ENCODE measurements around the gene SLFN12L.

Gene SLFN12L

GRCh38 chr17:35447499-35447898 is 90.0 kb downstream of the SLFN12L start:
- H3K36me3 Mint-ChIP-seq: peaks cover 24% of the 10 kb centered on the region

GRCh38 chr17:35438433-35438832 is 99.0 kb downstream of the SLFN12L start:
- no peak for ATAC-seq

More at GRCh38 chr17:35447499-35447898, 90.0 kb downstream of the SLFN12L start:
- no peak for DNase-seq (ENCODE audit: low spot score in 2 of 2)
- H3K9me3 Mint-ChIP-seq: no peaks in the 10 kb centered on the region
- H3K4me1 Mint-ChIP-seq: peaks cover 17% of the 10 kb centered on the region
- no peak for ATAC-seq
- H3K4me3 Mint-ChIP-seq: peak overlapping the region; percentile 69
- peak overlapping the region; percentile 81 for H3K27ac Mint-ChIP-seq

GRCh38 chr17:35433075-35433894 is 104.2 kb downstream of the SLFN12L start:
- Mint-ChIP-seq H3K4me3 (peak overlapping the region; percentile 87), H3K36me3 (peaks cover 6% of the 10 kb centered on the region), H3K27ac (peak overlapping the region; percentile 92), H3K9me3 (no peaks in the 10 kb centered on the region), H3K4me1 (peaks cover 51% of the 10 kb centered on the region)
- peak; percentile 93 for ATAC-seq
- peak; percentile 28 to 75 for DNase-seq (ENCODE audit: low spot score in 2 of 2)

More at GRCh38 chr17:35438433-35438832, 99.0 kb downstream of the SLFN12L start:
- DNase-seq (ENCODE audit: low spot score in 2 of 2): no peak
- peaks cover 10% of the 10 kb centered on the region for H3K4me1 Mint-ChIP-seq
- H3K27ac Mint-ChIP-seq: no peak overlapping the region
- H3K9me3 Mint-ChIP-seq: no peaks in the 10 kb centered on the region
- H3K36me3 Mint-ChIP-seq: peaks cover 16% of the 10 kb centered on the region
- no peak overlapping the region for H3K4me3 Mint-ChIP-seq

- ATAC-seq: peak; percentile 87
- Mint-ChIP-seq H3K4me3 (peak within 1 kb of the TSS; percentile 87), H3K36me3 (peaks cover 6% of the 10 kb centered on the region), H3K4me1 (peaks cover 59% of the 10 kb centered on the region), H3K27ac (peak within 1 kb of the TSS; percentile 92), H3K9me3 (no peaks in the 10 kb centered on the region)
- peak; percentile 11 to 73 for DNase-seq (ENCODE audit: low spot score in 2 of 2)
Observed at GRCh38 chr17:35432176-35433074, 105.1 kb downstream of the SLFN12L start, which contains the start of gene SLFN12. Gene SLFN12, minus strand, starts transcription at chr17:35432500. Its CDS starts 9,472 bp downstream, at chr17:35423028.

GRCh38 chr17:35429702-35430101 is 107.8 kb downstream of the SLFN12L start:
- no peak for ATAC-seq
- no peak overlapping the region for H3K27ac Mint-ChIP-seq
- no peaks in the 10 kb centered on the region for H3K9me3 Mint-ChIP-seq
- peaks cover 59% of the 10 kb centered on the region for H3K4me1 Mint-ChIP-seq
- peaks cover 6% of the 10 kb centered on the region for H3K36me3 Mint-ChIP-seq
- H3K4me3 Mint-ChIP-seq: no peak overlapping the region
- DNase-seq (ENCODE audit: low spot score in 2 of 2): no peak

- Mint-ChIP-seq H3K27ac (peak overlapping the region; percentile 65), H3K4me1 (peaks cover 47% of the 10 kb centered on the region), H3K9me3 (no peaks in the 10 kb centered on the region), H3K36me3 (peaks cover 6% of the 10 kb centered on the region), H3K4me3 (no peak overlapping the region)
- ATAC-seq: no peak
- DNase-seq (ENCODE audit: low spot score in 2 of 2): no peak
Observed at GRCh38 chr17:35428229-35428628, 109.2 kb downstream of the SLFN12L start.

- H3K4me3 Mint-ChIP-seq: no peak overlapping the region
- H3K4me1 Mint-ChIP-seq: peaks cover 13% of the 10 kb centered on the region
- H3K9me3 Mint-ChIP-seq: no peaks in the 10 kb centered on the region
- no peak overlapping the region for H3K27ac Mint-ChIP-seq
- peaks cover 22% of the 10 kb centered on the region for H3K36me3 Mint-ChIP-seq
- ATAC-seq: no peak
- no peak for DNase-seq (ENCODE audit: low spot score in 2 of 2)
Observed at GRCh38 chr17:35423761-35424160, 113.7 kb downstream of the SLFN12L start.
